ENCODE measurements around the gene APBB2.

APBB2 gene

DNA sequence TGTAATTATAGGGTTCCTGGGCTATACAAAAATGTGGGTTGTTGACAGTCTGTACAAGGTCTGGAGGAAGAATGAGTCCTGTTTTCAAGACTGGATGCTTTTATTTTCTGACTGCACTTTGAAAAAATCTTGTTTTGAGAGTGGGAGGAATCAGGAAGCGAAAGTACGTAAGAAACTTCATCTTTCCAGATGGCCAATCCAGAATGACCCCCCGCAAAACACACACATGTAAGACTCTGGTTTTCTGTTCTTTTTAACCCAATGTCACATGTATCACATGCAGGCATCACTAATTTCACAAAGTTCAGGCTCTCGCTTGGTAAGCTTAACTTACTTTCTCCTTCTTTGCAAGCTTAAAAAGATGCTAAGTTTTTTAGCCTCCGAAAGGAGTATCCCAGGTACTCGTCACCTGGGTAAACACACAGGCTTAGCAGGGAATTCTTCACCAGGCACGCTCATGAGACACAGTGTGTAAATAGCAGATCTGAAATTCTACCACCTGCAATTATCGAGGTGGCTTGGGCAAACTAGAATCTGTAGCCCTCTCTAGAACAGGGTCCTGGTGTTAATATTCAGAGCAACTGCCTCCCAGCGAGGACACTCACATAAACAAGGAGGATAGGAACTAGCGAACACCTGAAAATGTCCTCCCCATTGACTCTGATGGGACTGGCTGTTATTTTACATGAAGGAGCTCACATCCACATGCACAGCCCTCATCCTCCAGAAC lies 373.9 kb downstream of the APBB2 start:
- no peak overlapping the region for H3K18ac ChIP-seq (ENCODE audit: low read length)
- no peak overlapping the region for H2BK5ac ChIP-seq (ENCODE audit: low read depth, low read length, poor library complexity)
- H3K9ac ChIP-seq (ENCODE audit: low read length): no peak overlapping the region
- no peaks in the 10 kb centered on the region for H3K27me3 ChIP-seq (ENCODE audit: insufficient read depth, low read length)
- no peak overlapping the region for H3K4ac ChIP-seq (ENCODE audit: low read depth, low read length)
- H3K23ac ChIP-seq (ENCODE audit: low read length): no peak overlapping the region
- no peak overlapping the region for H4K91ac ChIP-seq (ENCODE audit: low read depth, low read length)
- H2BK120ac ChIP-seq (ENCODE audit: insufficient read depth, low read length, poor library complexity): no peak overlapping the region
- peaks cover 0 to 12% of the 10 kb centered on the region in 2 experiments for H3K4me1 ChIP-seq (ENCODE audit: control insufficient read depth in 1 of 2, insufficient read depth in 2 of 2, low read length in 2 of 2)
- no peak overlapping the region for H4K8ac ChIP-seq (ENCODE audit: low read depth, low read length)
- no CpG with 5 or more reads among the region's 10 CpGs for WGBS (ENCODE audit: extremely low coverage, insufficient coverage, insufficient read length)
- no peak overlapping the region for H2AK5ac ChIP-seq (ENCODE audit: low read length)
- H3K36me3 ChIP-seq (ENCODE audit: control insufficient read depth in 1 of 2, insufficient read depth in 2 of 2, low read length in 2 of 2): peaks cover 14 to 16% of the 10 kb centered on the region in 2 experiments
- H2BK12ac ChIP-seq (ENCODE audit: low read length): no peak overlapping the region
- DNase-seq: no peak
- H4K12ac ChIP-seq (ENCODE audit: low read depth, low read length): no peak overlapping the region
- no peak overlapping the region for H3K14ac ChIP-seq (ENCODE audit: low read length)
- H3K79me2 ChIP-seq (ENCODE audit: control insufficient read depth, insufficient read depth, low read length, poor library complexity): no peaks in the 10 kb centered on the region
- H2AFZ ChIP-seq (ENCODE audit: insufficient read depth, low read length, poor library complexity): no peak overlapping the region
- peaks cover 2% of the 10 kb centered on the region for H3K9me3 ChIP-seq (ENCODE audit: insufficient read depth, low read depth, low read length)
- H3K27ac ChIP-seq (ENCODE audit: low read depth, low read length): no peak overlapping the region
- no peak overlapping the region for H3K4me2 ChIP-seq (ENCODE audit: low read length)
- H3K4me3 ChIP-seq (ENCODE audit: low read depth, low read length): no peak overlapping the region
- no peaks in the 10 kb centered on the region for H3K79me1 ChIP-seq (ENCODE audit: low read length)

- H2BK120ac ChIP-seq (ENCODE audit: insufficient read depth, low read length, poor library complexity): no peak overlapping the region
- H3K27ac ChIP-seq (ENCODE audit: low read depth, low read length): no peak overlapping the region
- no peak overlapping the region for H2BK12ac ChIP-seq (ENCODE audit: low read length)
- no peak overlapping the region for H3K4ac ChIP-seq (ENCODE audit: low read depth, low read length)
- H3K36me3 ChIP-seq (ENCODE audit: control insufficient read depth in 1 of 2, insufficient read depth in 2 of 2, low read length in 2 of 2): peaks cover 15 to 16% of the 10 kb centered on the region in 2 experiments
- H2AFZ ChIP-seq (ENCODE audit: insufficient read depth, low read length, poor library complexity): no peak overlapping the region
- H3K18ac ChIP-seq (ENCODE audit: low read length): no peak overlapping the region
- H3K79me1 ChIP-seq (ENCODE audit: low read length): no peaks in the 10 kb centered on the region
- no peak overlapping the region for H3K14ac ChIP-seq (ENCODE audit: low read length)
- H2BK5ac ChIP-seq (ENCODE audit: low read depth, low read length, poor library complexity): no peak overlapping the region
- no peak overlapping the region for H4K91ac ChIP-seq (ENCODE audit: low read depth, low read length)
- H3K79me2 ChIP-seq (ENCODE audit: control insufficient read depth, insufficient read depth, low read length, poor library complexity): no peaks in the 10 kb centered on the region
- H3K4me1 ChIP-seq (ENCODE audit: control insufficient read depth in 1 of 2, insufficient read depth in 2 of 2, low read length in 2 of 2): peaks cover 0 to 12% of the 10 kb centered on the region in 2 experiments
- H3K27me3 ChIP-seq (ENCODE audit: insufficient read depth, low read length): no peaks in the 10 kb centered on the region
- H3K9ac ChIP-seq (ENCODE audit: low read length): no peak overlapping the region
- no peak overlapping the region for H3K23ac ChIP-seq (ENCODE audit: low read length)
- no peaks in the 10 kb centered on the region for H3K9me3 ChIP-seq (ENCODE audit: insufficient read depth, low read depth, low read length)
- H3K4me2 ChIP-seq (ENCODE audit: low read length): no peak overlapping the region
- no peak overlapping the region for H4K12ac ChIP-seq (ENCODE audit: low read depth, low read length)
- no CpG with 5 or more reads among the region's 4 CpGs for WGBS (ENCODE audit: extremely low coverage, insufficient coverage, insufficient read length)
- H2AK5ac ChIP-seq (ENCODE audit: low read length): no peak overlapping the region
- no peak for DNase-seq
- H3K4me3 ChIP-seq (ENCODE audit: low read depth, low read length): no peak overlapping the region
- H4K8ac ChIP-seq (ENCODE audit: low read depth, low read length): no peak overlapping the region
Measured at GRCh38 chr4:40838742-40839141, 375.6 kb downstream of the APBB2 start.

DNA sequence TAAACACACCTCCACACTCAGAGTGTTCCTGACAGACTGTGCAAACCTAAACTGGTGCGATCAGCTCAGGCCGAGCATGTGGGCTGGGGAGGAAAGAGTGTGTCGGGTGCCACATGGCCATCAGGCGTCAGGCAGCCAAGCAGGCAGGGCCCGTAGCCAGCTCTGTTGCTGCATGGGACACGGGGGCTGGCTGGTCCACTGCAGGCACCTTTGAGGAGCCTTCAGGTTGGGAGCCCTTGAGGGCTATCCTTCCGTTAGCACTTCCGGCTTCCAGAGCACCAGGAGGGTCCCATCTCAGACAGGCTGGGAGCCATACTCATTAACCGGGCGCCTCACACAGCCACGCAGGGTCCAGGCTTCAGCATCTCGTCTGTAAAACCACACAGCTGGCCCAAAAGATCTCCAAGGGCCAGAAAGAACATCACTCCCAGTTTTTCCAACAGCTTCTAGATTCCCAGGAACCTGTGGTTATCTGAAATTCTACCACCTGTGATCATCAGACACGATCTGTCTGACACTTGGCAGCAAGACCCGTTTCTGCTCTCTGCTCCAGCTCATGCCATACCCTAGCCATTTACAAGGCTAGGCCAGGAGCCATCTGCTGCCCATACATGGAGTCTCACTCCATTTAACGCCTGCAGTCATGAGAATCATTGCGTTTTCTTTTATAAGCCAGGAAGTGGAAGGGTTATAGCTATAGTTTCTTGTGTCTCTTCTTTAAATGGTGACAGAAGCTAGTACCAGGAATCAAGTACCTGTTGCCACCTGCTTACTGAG lies 377.1 kb downstream of the APBB2 start:
- no peak overlapping the region for H3K18ac ChIP-seq (ENCODE audit: low read length)
- H3K27ac ChIP-seq (ENCODE audit: low read depth, low read length): no peak overlapping the region
- no peak overlapping the region for H4K91ac ChIP-seq (ENCODE audit: low read depth, low read length)
- H3K4me3 ChIP-seq (ENCODE audit: low read depth, low read length): no peak overlapping the region
- DNase-seq: no peak
- no peak overlapping the region for H4K12ac ChIP-seq (ENCODE audit: low read depth, low read length)
- H3K79me1 ChIP-seq (ENCODE audit: low read length): no peaks in the 10 kb centered on the region
- peaks cover 0 to 5% of the 10 kb centered on the region in 2 experiments for H3K4me1 ChIP-seq (ENCODE audit: control insufficient read depth in 1 of 2, insufficient read depth in 2 of 2, low read length in 2 of 2)
- peaks cover 16 to 27% of the 10 kb centered on the region in 2 experiments for H3K36me3 ChIP-seq (ENCODE audit: control insufficient read depth in 1 of 2, insufficient read depth in 2 of 2, low read length in 2 of 2)
- no peak overlapping the region for H3K4me2 ChIP-seq (ENCODE audit: low read length)
- no peak overlapping the region for H2AK5ac ChIP-seq (ENCODE audit: low read length)
- H4K8ac ChIP-seq (ENCODE audit: low read depth, low read length): no peak overlapping the region
- no peak overlapping the region for H3K23ac ChIP-seq (ENCODE audit: low read length)
- no peak overlapping the region for H3K4ac ChIP-seq (ENCODE audit: low read depth, low read length)
- no peak overlapping the region for H2BK12ac ChIP-seq (ENCODE audit: low read length)
- no peak overlapping the region for H3K9ac ChIP-seq (ENCODE audit: low read length)
- H3K14ac ChIP-seq (ENCODE audit: low read length): no peak overlapping the region
- H3K79me2 ChIP-seq (ENCODE audit: control insufficient read depth, insufficient read depth, low read length, poor library complexity): no peaks in the 10 kb centered on the region
- no peaks in the 10 kb centered on the region for H3K9me3 ChIP-seq (ENCODE audit: insufficient read depth, low read depth, low read length)
- no CpG with 5 or more reads among the region's 16 CpGs for WGBS (ENCODE audit: extremely low coverage, insufficient coverage, insufficient read length)
- H3K27me3 ChIP-seq (ENCODE audit: insufficient read depth, low read length): no peaks in the 10 kb centered on the region
- no peak overlapping the region for H2BK5ac ChIP-seq (ENCODE audit: low read depth, low read length, poor library complexity)
- H2BK120ac ChIP-seq (ENCODE audit: insufficient read depth, low read length, poor library complexity): no peak overlapping the region
- H2AFZ ChIP-seq (ENCODE audit: insufficient read depth, low read length, poor library complexity): no peak overlapping the region

- peak overlapping the region; percentile 23 for H3K9ac ChIP-seq (ENCODE audit: low read length)
- H3K4ac ChIP-seq (ENCODE audit: low read depth, low read length): no peak overlapping the region
- H2AK5ac ChIP-seq (ENCODE audit: low read length): no peak overlapping the region
- no peak overlapping the region for H4K12ac ChIP-seq (ENCODE audit: low read depth, low read length)
- H3K79me2 ChIP-seq (ENCODE audit: control insufficient read depth, insufficient read depth, low read length, poor library complexity): no peaks in the 10 kb centered on the region
- no peaks in the 10 kb centered on the region for H3K9me3 ChIP-seq (ENCODE audit: insufficient read depth, low read depth, low read length)
- H3K4me3 ChIP-seq (ENCODE audit: low read depth, low read length): no peak overlapping the region
- no peak overlapping the region for H3K18ac ChIP-seq (ENCODE audit: low read length)
- WGBS (ENCODE audit: extremely low coverage, insufficient coverage, insufficient read length): no CpG with 5 or more reads among the region's 11 CpGs
- no peak overlapping the region for H3K23ac ChIP-seq (ENCODE audit: low read length)
- no peak overlapping the region for H2BK5ac ChIP-seq (ENCODE audit: low read depth, low read length, poor library complexity)
- no peak overlapping the region for H4K91ac ChIP-seq (ENCODE audit: low read depth, low read length)
- no peak overlapping the region for H4K8ac ChIP-seq (ENCODE audit: low read depth, low read length)
- H3K4me2 ChIP-seq (ENCODE audit: low read length): no peak overlapping the region
- no peak overlapping the region for H3K27ac ChIP-seq (ENCODE audit: low read depth, low read length)
- H2BK12ac ChIP-seq (ENCODE audit: low read length): no peak overlapping the region
- H3K14ac ChIP-seq (ENCODE audit: low read length): no peak overlapping the region
- H3K79me1 ChIP-seq (ENCODE audit: low read length): no peaks in the 10 kb centered on the region
- no peaks in the 10 kb centered on the region for H3K27me3 ChIP-seq (ENCODE audit: insufficient read depth, low read length)
- no peaks in the 10 kb centered on the region for H3K4me1 ChIP-seq (ENCODE audit: control insufficient read depth in 1 of 2, insufficient read depth in 2 of 2, low read length in 2 of 2)
- no peak overlapping the region for H2AFZ ChIP-seq (ENCODE audit: insufficient read depth, low read length, poor library complexity)
- H2BK120ac ChIP-seq (ENCODE audit: insufficient read depth, low read length, poor library complexity): no peak overlapping the region
- DNase-seq: no peak
- peaks cover 31 to 42% of the 10 kb centered on the region in 2 experiments for H3K36me3 ChIP-seq (ENCODE audit: control insufficient read depth in 1 of 2, insufficient read depth in 2 of 2, low read length in 2 of 2)
Measured at GRCh38 chr4:40833212-40833611, 381.1 kb downstream of the APBB2 start.
